Measurements from ENCODE around the gene OR51A2.
A peak's percentile ranks its signal among the peaks of the same experiment; 100 is the strongest.
"Not testable (repeated sequence)": the region's sequence is repeated elsewhere in the genome, so short reads cannot be mapped to it uniquely, and the experiment has no call there.

The OR51A2 gene

DNA sequence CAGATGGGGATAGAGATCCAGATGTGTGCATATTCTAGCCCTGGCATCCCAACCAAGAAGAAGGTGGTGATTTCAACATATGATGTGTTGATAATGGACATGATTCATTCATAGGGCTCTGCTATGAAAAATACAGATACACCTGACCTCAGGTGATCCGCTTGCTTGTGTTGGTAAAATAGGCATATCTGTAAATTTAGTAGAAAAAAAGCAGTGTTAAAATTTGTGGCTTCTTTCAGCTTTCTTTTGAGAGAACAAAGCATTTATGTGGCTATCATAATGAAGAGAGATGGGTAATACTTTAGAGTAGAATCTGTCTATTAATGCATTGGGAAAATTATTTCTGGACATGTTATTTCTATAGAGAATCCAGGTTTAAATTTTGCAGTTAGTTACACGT is at the start of gene OR51A2:
Gene OR51A2, minus strand, starts transcription at position 101 of the 400 bp plus-strand sequence. Its CDS starts 0 bp downstream, at position 101.
- FAIRE-seq; DNase-seq (ENCODE audit: insufficient read length, low spot score): not testable (repeated sequence)

- FAIRE-seq (no peak), DNase-seq (ENCODE audit: insufficient read length, low spot score) (no peak)
- TF ChIP-seq CTCF (IDR thresholded peaks at IDR 0.05; ENCODE audit: insufficient read depth, missing control alignments): peak; percentile 56
These were observed 49.1 kb upstream of the OR51A2 start for GRCh38 chr11:5004424-5005274.

- no peak for TF ChIP-seq CTCF (IDR thresholded peaks at IDR 0.05; ENCODE audit: insufficient read depth, missing control alignments)
- FAIRE-seq: no peak
- no peak for DNase-seq (ENCODE audit: insufficient read length, low spot score)
These were observed 39.0 kb upstream of the OR51A2 start, which contains the start of gene OR51L1 for GRCh38 chr11:4994551-4994950. Gene OR51L1 (plus strand): TSS chr11:4994851. CDS start chr11:4998983, 4,132 bp downstream.

- no peak for DNase-seq (ENCODE audit: insufficient read length, low spot score)
- FAIRE-seq: no peak
These were observed 35.5 kb upstream of the OR51A2 start for GRCh38 chr11:4991060-4991459.

GRCh38 chr11:4983841-4984240 is 28.3 kb upstream of the OR51A2 start:
- FAIRE-seq (no peak), DNase-seq (ENCODE audit: insufficient read length, low spot score) (no peak)
- TF ChIP-seq CTCF (IDR thresholded peaks at IDR 0.05; ENCODE audit: insufficient read depth, missing control alignments): no peak

More at GRCh38 chr11:4991060-4991459, 35.5 kb upstream of the OR51A2 start:
- TF ChIP-seq CTCF (IDR thresholded peaks at IDR 0.05; ENCODE audit: insufficient read depth, missing control alignments): peak; percentile 7

DNA sequence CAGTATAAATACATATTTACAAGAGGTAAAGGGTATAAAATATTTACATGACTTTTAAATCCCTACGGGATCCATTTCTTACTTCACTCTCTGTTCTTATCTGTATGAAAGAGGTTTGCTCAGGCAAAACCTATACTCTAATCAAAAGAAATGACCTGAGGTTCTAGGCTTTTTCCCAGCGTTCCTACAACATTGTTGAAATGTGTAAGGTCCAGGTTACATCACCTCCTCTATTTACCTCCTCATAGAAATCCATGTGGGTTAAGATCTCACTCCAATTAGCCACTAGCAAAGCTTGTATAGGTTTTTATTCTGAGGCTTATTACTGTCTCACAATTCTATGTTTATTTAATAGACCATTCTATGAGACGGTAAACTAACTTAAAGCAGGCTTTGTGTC is 27.2 kb upstream of the OR51A2 start:
- no peak for TF ChIP-seq CTCF (IDR thresholded peaks at IDR 0.05; ENCODE audit: insufficient read depth, missing control alignments)
- no peak for DNase-seq (ENCODE audit: insufficient read length, low spot score)
- FAIRE-seq: no peak

- no peak for FAIRE-seq
These were observed 23.5 kb upstream of the OR51A2 start for GRCh38 chr11:4979036-4979435.

More at GRCh38 chr11:4979036-4979435, 23.5 kb upstream of the OR51A2 start:
- no peak for DNase-seq (ENCODE audit: insufficient read length, low spot score)
- TF ChIP-seq CTCF (IDR thresholded peaks at IDR 0.05; ENCODE audit: insufficient read depth, missing control alignments): no peak

All from D721Med (cell line).